ENCODE results near the gene MXD4.

DNA sequence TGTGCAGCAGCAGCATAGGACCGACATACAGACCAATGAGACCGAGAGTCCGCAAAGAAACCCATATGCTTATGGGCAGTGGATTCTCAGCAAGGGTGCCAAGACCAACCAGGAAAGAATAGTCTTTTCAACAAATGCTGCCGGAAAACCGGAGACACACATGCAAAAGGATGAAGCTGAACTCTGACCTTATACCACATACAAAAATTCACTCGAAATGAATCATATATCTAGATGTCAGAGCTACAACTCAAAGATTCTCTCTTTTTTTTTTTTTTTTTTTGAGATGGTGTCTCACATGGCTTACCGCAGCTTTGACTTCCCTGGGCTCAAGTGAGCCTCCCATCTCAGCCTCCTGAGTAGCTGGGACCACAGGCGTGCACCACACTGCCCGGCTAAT is 16.0 kb upstream of the MXD4 start:
- TF ChIP-seq PTTG1 (tag; IDR thresholded peaks at IDR 0.05; ENCODE audit: low read depth) (no peak), CBFB (CRISPR knock-in tag; IDR thresholded peaks at IDR 0.05) (no peak), YBX1 (IDR thresholded peaks at IDR 0.05) (no peak), BDP1 (IDR thresholded peaks at IDR 0.05; ENCODE audit: insufficient read depth, insufficient read length) (no peak), FOXM1 (IDR thresholded peaks at IDR 0.05; ENCODE audit: low read depth) (no peak), FOXM1 (CRISPR knock-in tag; IDR thresholded peaks at IDR 0.05; ENCODE audit: low read depth) (no peak), SMAD3 (CRISPR knock-in tag; conservative IDR thresholded peaks at IDR 0.05) (no peak)
- TF ChIP-seq, protein P1, sequence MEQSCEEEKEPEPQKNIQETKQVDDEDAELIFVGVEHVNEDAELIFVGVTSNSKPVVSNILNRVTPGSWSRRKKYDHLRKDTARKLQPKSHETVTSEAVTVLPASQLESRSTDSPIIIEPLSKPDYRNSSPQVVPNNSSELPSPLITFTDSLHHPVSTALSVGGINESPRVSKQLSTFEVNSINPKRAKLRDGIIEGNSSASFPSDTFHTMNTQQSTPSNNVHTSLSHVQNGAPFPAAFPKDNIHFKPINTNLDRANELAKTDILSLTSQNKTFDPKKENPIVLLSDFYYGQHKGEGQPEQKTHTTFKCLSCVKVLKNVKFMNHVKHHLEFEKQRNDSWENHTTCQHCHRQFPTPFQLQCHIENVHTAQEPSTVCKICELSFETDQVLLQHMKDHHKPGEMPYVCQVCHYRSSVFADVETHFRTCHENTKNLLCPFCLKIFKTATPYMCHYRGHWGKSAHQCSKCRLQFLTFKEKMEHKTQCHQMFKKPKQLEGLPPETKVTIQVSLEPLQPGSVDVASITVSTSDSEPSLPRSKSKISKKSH (CRISPR knock-in tag; IDR thresholded peaks at IDR 0.05), result no peak
- TF ChIP-seq, protein P2, sequence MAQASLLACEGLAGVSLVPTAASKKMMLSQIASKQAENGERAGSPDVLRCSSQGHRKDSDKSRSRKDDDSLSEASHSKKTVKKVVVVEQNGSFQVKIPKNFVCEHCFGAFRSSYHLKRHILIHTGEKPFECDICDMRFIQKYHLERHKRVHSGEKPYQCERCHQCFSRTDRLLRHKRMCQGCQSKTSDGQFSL (CRISPR knock-in tag; IDR thresholded peaks at IDR 0.05), result no peak
- TF ChIP-seq, protein P2 (tag; IDR thresholded peaks at IDR 0.05), result no peak

All from K562 (cell line).